Neuronal stem cell (in vitro differentiated cells): ENCODE measurements around the gene DOLK.
"Not testable (repeated sequence)": the region's sequence is repeated elsewhere in the genome, so short reads cannot be mapped to it uniquely, and the experiment has no call there.

Experiments used
- DNase-seq: peaks from one replicate; pipeline ENCODE4 v3.0.0-alpha.2; 2013; ENCODE audit warnings: low spot score
- H2AFZ ChIP-seq: one replicate; pipeline ENCODE4 v1.6.1; 2013; ENCODE audit warnings: mild to moderate bottlenecking, low read length, inconsistent platforms
- H2AK5ac ChIP-seq: 2 replicates; pipeline ENCODE4 v1.6.1; 2013; ENCODE audit warnings: low read depth, mild to moderate bottlenecking, inconsistent platforms, low read length, moderate library complexity, mixed read lengths
- H2BK120ac ChIP-seq: 2 replicates; pipeline ENCODE4 v1.6.1; 2013; ENCODE audit warnings: low read depth, mild to moderate bottlenecking, inconsistent platforms, low read length, moderate library complexity, mixed read lengths
- H2BK12ac ChIP-seq: one replicate; pipeline ENCODE4 v1.6.1; 2013; ENCODE audit warnings: low read length, inconsistent platforms
- H2BK15ac ChIP-seq: 2 replicates; pipeline ENCODE4 v1.6.1; 2013; ENCODE audit warnings: mild to moderate bottlenecking, low read length, inconsistent platforms, mixed read lengths
- H2BK5ac ChIP-seq: one replicate; pipeline ENCODE4 v1.6.1; 2013; ENCODE audit warnings: inconsistent platforms, mild to moderate bottlenecking, low read length, moderate library complexity
- H3K14ac ChIP-seq: one replicate; pipeline ENCODE4 v1.6.1; 2013; ENCODE audit warnings: low read length, inconsistent platforms
- H3K18ac ChIP-seq: 2 replicates; pipeline ENCODE4 v1.6.1; 2013; ENCODE audit warnings: low read length, inconsistent platforms
- H3K23ac ChIP-seq: 2 replicates; pipeline ENCODE4 v1.6.1; 2013; ENCODE audit warnings: low read depth, mild to moderate bottlenecking, mixed read lengths, low read length, inconsistent platforms; ENCODE audit not compliant: poor library complexity
- H3K27ac ChIP-seq: replicated peaks from 3 replicates; pipeline ENCODE4 v1.5.1; 2013; ENCODE audit warnings: low read length, inconsistent platforms
- H3K27me3 ChIP-seq, 3 experiments: 2 replicates each; pipeline ENCODE4 v1.6.1; 2013; ENCODE audit warnings: low read length in 3 of 3, mild to moderate bottlenecking in 2 of 3, inconsistent platforms in 1 of 3, low read depth in 1 of 3, mixed read lengths in 1 of 3, moderate library complexity in 1 of 3; ENCODE audit not compliant: control insufficient read depth in 3 of 3, insufficient read depth in 3 of 3
- H3K36me3 ChIP-seq, 2 donors: replicated peaks in 1 of 2; 2 replicates each; pipeline ENCODE4 v1.6.1; 2013; ENCODE audit warnings: low read length in 2 of 2; ENCODE audit not compliant: control insufficient read depth in 2 of 2, insufficient read depth in 2 of 2
- H3K4ac ChIP-seq: 2 replicates; pipeline ENCODE4 v1.6.1; 2013; ENCODE audit warnings: inconsistent platforms, mild to moderate bottlenecking, low read length, moderate library complexity
- H3K4me1 ChIP-seq, 2 donors: 1 replicate in 1 of 2; 2 replicates in 1 of 2; pipeline ENCODE4 v1.6.1; 2013; ENCODE audit warnings: low read length in 2 of 2, low read depth in 1 of 2; ENCODE audit not compliant: control insufficient read depth in 2 of 2, insufficient read depth in 1 of 2
- H3K4me2 ChIP-seq: one replicate; pipeline ENCODE4 v1.6.1; 2013; ENCODE audit warnings: mild to moderate bottlenecking, low read length, inconsistent platforms; ENCODE audit not compliant: insufficient read depth, poor library complexity, severe bottlenecking
- H3K4me3 ChIP-seq, 2 donors: 2 replicates each; pipeline ENCODE4 v1.5.1; 2013; ENCODE audit warnings: low read length in 2 of 2, mild to moderate bottlenecking in 2 of 2, inconsistent platforms in 1 of 2, moderate library complexity in 1 of 2
- H3K79me1 ChIP-seq: one replicate; pipeline ENCODE4 v1.6.1; 2013; ENCODE audit warnings: low read depth, mild to moderate bottlenecking, inconsistent platforms, low read length, moderate library complexity
- H3K9ac ChIP-seq: one replicate; pipeline ENCODE4 v1.6.1; 2013; ENCODE audit warnings: mild to moderate bottlenecking, low read depth, low read length, inconsistent platforms; ENCODE audit not compliant: poor library complexity
- H3K9me3 ChIP-seq, 2 donors: replicated peaks in 1 of 2; 2 replicates each; pipeline versions ENCODE3 to v1.6.1; 2013; ENCODE audit warnings: low read length in 2 of 2, mild to moderate bottlenecking in 2 of 2, inconsistent platforms in 1 of 2, low read depth in 1 of 2, mixed read lengths in 1 of 2, moderate library complexity in 1 of 2; ENCODE audit not compliant: control insufficient read depth in 2 of 2, insufficient read depth in 1 of 2
- H4K8ac ChIP-seq: one replicate; pipeline ENCODE4 v1.6.1; 2013; ENCODE audit warnings: low read depth, mild to moderate bottlenecking, inconsistent platforms, low read length, moderate library complexity
- H4K91ac ChIP-seq: one replicate; pipeline ENCODE4 v1.6.1; 2013; ENCODE audit warnings: low read length, low read depth, mild to moderate bottlenecking, inconsistent platforms; ENCODE audit not compliant: poor library complexity
- WGBS, 2 donors: extraction: QIAGEN DNeasy Blood & Tissue Kit; methylation state at CpG; one replicate each; pipeline ENCODE4 v1.1.7; 2013; ENCODE audit warnings: missing lambda C conversion rate in 2 of 2, mixed read lengths in 1 of 2; ENCODE audit not compliant: insufficient read length in 2 of 2, insufficient replicate concordance in 1 of 2; ENCODE audit errors: extremely low coverage in 2 of 2; 5-methylcytosine and 5-hydroxymethylcytosine counted together

The DOLK gene

GRCh38 chr9:128969491-128969890 lies 22.1 kb upstream of the DOLK start:
- no peak overlapping the region for H3K4me3 ChIP-seq

GRCh38 chr9:128961403-128961802 lies 14.0 kb upstream of the DOLK start:
- H3K18ac ChIP-seq, DNase-seq, H2AK5ac ChIP-seq, H2BK15ac ChIP-seq, H3K4me1 ChIP-seq, H2BK12ac ChIP-seq, H2BK120ac ChIP-seq, H2AFZ ChIP-seq, H4K91ac ChIP-seq, H3K9me3 ChIP-seq, H3K9ac ChIP-seq, H4K8ac ChIP-seq, H2BK5ac ChIP-seq, H3K4me2 ChIP-seq, H3K27me3 ChIP-seq, H3K14ac ChIP-seq, H3K23ac ChIP-seq, H3K4me3 ChIP-seq, H3K79me1 ChIP-seq, H3K27ac ChIP-seq, H3K4ac ChIP-seq: not testable (repeated sequence)
- no CpG with 5 or more reads among the region's 9 CpGs for WGBS, 2 donors
- peaks cover 12 to 90% of the 10 kb centered on the region in 2 donors for H3K36me3 ChIP-seq

More at GRCh38 chr9:128969491-128969890, 22.1 kb upstream of the DOLK start:
- no peak for DNase-seq
- no peak overlapping the region for H3K27ac ChIP-seq
- H3K9me3 ChIP-seq = no peaks in the 10 kb centered on the region
- H3K23ac ChIP-seq = no peak overlapping the region
- WGBS, 2 donors = no CpG with 5 or more reads among the region's 5 CpGs
- no peak overlapping the region for H2BK15ac ChIP-seq
- H3K4ac ChIP-seq = no peak overlapping the region
- H2AFZ ChIP-seq = no peak overlapping the region
- no peak overlapping the region for H2AK5ac ChIP-seq
- H4K8ac ChIP-seq = no peak overlapping the region
- no peak overlapping the region for H3K9ac ChIP-seq
- H3K4me1 ChIP-seq = no peaks in the 10 kb centered on the region
- H3K14ac ChIP-seq = no peak overlapping the region
- no peaks in the 10 kb centered on the region for H3K27me3 ChIP-seq
- no peak overlapping the region for H2BK120ac ChIP-seq
- no peak overlapping the region for H4K91ac ChIP-seq
- H3K79me1 ChIP-seq = no peaks in the 10 kb centered on the region
- H3K18ac ChIP-seq = no peak overlapping the region
- H3K36me3 ChIP-seq = peaks cover 26 to 93% of the 10 kb centered on the region in 2 donors
- H2BK12ac ChIP-seq = no peak overlapping the region
- H2BK5ac ChIP-seq = no peak overlapping the region
- H3K4me2 ChIP-seq = no peak overlapping the region

- Histone ChIP-seq H3K79me1 (peaks cover 19% of the 10 kb centered on the region), H2AK5ac (peak overlapping the region; percentile 61), H3K9me3 (no peaks in the 10 kb centered on the region), H3K36me3 (peaks cover 18 to 39% of the 10 kb centered on the region in 2 donors), H3K4me3 (peak overlapping the region; percentile 93 to 99), H3K4ac (no peak overlapping the region), H3K18ac (peak overlapping the region; percentile 98), H2BK12ac (no peak overlapping the region), H3K4me2 (peak overlapping the region; percentile 89), H3K9ac (peak overlapping the region; percentile 99), H3K14ac (peak overlapping the region; percentile 99), H4K91ac (no peak overlapping the region), H3K27me3 (no peaks in the 10 kb centered on the region), H3K27ac (peak overlapping the region; percentile 54), H3K23ac (peak overlapping the region; percentile 100), H3K4me1 (peaks cover 3 to 5% of the 10 kb centered on the region in 2 donors), H2AFZ (peak overlapping the region; percentile 100), H2BK15ac (peak overlapping the region; percentile 7), H2BK5ac (peak overlapping the region; percentile 98), H4K8ac (peak overlapping the region; percentile 1), H2BK120ac (peak overlapping the region; percentile 87)
- WGBS, 2 donors = no CpG with 5 or more reads among the region's 20 CpGs
- no peak for DNase-seq
Measured at GRCh38 chr9:128947277-128947526, 201 bp downstream of the DOLK start.

- no CpG with 5 or more reads among the region's 30 CpGs for WGBS, 2 donors
- Histone ChIP-seq H2BK12ac (no peak overlapping the region), H3K4me1 (peaks cover 3 to 5% of the 10 kb centered on the region in 2 donors), H3K27ac (peak overlapping the region; percentile 54), H2BK5ac (peak overlapping the region; percentile 98), H3K18ac (peak overlapping the region; percentile 98), H4K8ac (peak overlapping the region; percentile 1), H3K14ac (peak overlapping the region; percentile 99), H2AFZ (peak overlapping the region; percentile 100), H3K36me3 (peaks cover 15 to 35% of the 10 kb centered on the region in 2 donors), H3K4me3 (peak overlapping the region; percentile 93 to 99), H3K79me1 (peaks cover 19% of the 10 kb centered on the region), H3K4ac (no peak overlapping the region), H3K9ac (peak overlapping the region; percentile 99), H3K23ac (peak overlapping the region; percentile 100), H2BK15ac (peak overlapping the region; percentile 7), H3K27me3 (no peaks in the 10 kb centered on the region), H4K91ac (no peak overlapping the region), H3K9me3 (no peaks in the 10 kb centered on the region), H2AK5ac (peak overlapping the region; percentile 61), H2BK120ac (peak overlapping the region; percentile 87), H3K4me2 (peak overlapping the region; percentile 89)
- DNase-seq = no peak
Measured at GRCh38 chr9:128946571-128947276, 679 bp downstream of the DOLK start.
